H1 (cell line): ENCODE data around the gene C11orf65. TPM values are rescaled to one million over a fixed set of nuclear protein-coding genes. Genes with fewer than 3 reads are reported as not detected.

ENCODE experiments used
- CTCF ChIA-PET: fragments of 300-600 bp; sonication (Branson Sonifier 250); formaldehyde crosslinking; loops from one replicate; lab custom pipeline; 2021; ENCODE audit not compliant: partially characterized antibody; lab: Charles Lee
- POLR2A ChIA-PET: fragments of 300-600 bp; sonication (Branson Sonifier 250); formaldehyde crosslinking; loops from one replicate; lab custom pipeline; 2021; ENCODE audit warnings: inconsistent platforms; ENCODE audit not compliant: partially characterized antibody; lab: Charles Lee
- DNase-seq, 2 experiments: peaks; one replicate each; pipeline versions ENCODE4 v3.0.0 to v3.0.0-alpha.2; 2010 to 2022; ENCODE audit warnings: low spot score in 2 of 2, low read depth in 1 of 2, mixed read lengths in 1 of 2
- FAIRE-seq: peaks from 2 replicates; lab custom pipeline; 2011; peaks lifted over from hg19 to GRCh38; lab: Jason Lieb, UNC
- H2AFZ ChIP-seq: 2 replicates; pipeline ENCODE4 v1.8.1; 2012; ENCODE audit warnings: low read length, inconsistent platforms
- H2AK5ac ChIP-seq: 2 replicates; pipeline ENCODE4 v1.6.1; 2013; ENCODE audit warnings: low read depth, low read length
- H2BK120ac ChIP-seq: replicated peaks from 2 replicates; pipeline ENCODE3; 2013; ENCODE audit warnings: low read depth, low read length, inconsistent platforms
- H2BK12ac ChIP-seq: 2 replicates; pipeline ENCODE4 v1.6.1; 2013; ENCODE audit warnings: low read depth, low read length
- H2BK15ac ChIP-seq: 2 replicates; pipeline ENCODE4 v1.6.1; 2013; ENCODE audit warnings: low read length
- H2BK20ac ChIP-seq: 2 replicates; pipeline ENCODE4 v1.6.1; 2013; ENCODE audit warnings: low read length
- H2BK5ac ChIP-seq: 2 replicates; pipeline ENCODE4 v1.6.1; 2013; ENCODE audit warnings: low read depth, low read length
- H3K14ac ChIP-seq: 2 replicates; pipeline ENCODE4 v1.6.1; 2013; ENCODE audit warnings: inconsistent platforms; ENCODE audit not compliant: insufficient read length
- H3K18ac ChIP-seq: 2 replicates; pipeline ENCODE4 v1.6.1; 2013; ENCODE audit warnings: low read length; ENCODE audit errors: extremely low read depth
- H3K23ac ChIP-seq: 2 replicates; pipeline ENCODE4 v1.6.1; 2013; ENCODE audit warnings: inconsistent platforms; ENCODE audit not compliant: insufficient read length
- H3K23me2 ChIP-seq: 2 replicates; pipeline ENCODE4 v1.6.1; 2013; ENCODE audit warnings: low read depth, low read length
- H3K27ac ChIP-seq: 2 replicates; pipeline ENCODE4 v1.6.1; 2011; ENCODE audit warnings: low read depth, low read length, inconsistent platforms
- H3K27me3 ChIP-seq, 4 experiments: replicated peaks in 1 of 4; 1 replicate in 1 of 4; 2 replicates in 3 of 4; pipeline versions ENCODE4 v1.6.1 to v1.8.1; 2011 to 2013; ENCODE audit warnings: low read length in 3 of 4, mild to moderate bottlenecking in 3 of 4, inconsistent platforms in 2 of 4, mixed read lengths in 2 of 4, moderate library complexity in 1 of 4; ENCODE audit not compliant: control insufficient read depth in 3 of 4, insufficient read depth in 3 of 4; ENCODE audit errors: extremely low read depth in 1 of 4
- H3K36me3 ChIP-seq, 4 experiments: 2 replicates each; pipeline versions ENCODE4 v1.6.1 to v1.8.1; 2011 to 2013; ENCODE audit warnings: mild to moderate bottlenecking in 4 of 4, low read length in 3 of 4, moderate library complexity in 2 of 4, control low read depth in 1 of 4, inconsistent platforms in 1 of 4; ENCODE audit not compliant: insufficient read depth in 4 of 4, control insufficient read depth in 2 of 4
- H3K4ac ChIP-seq: replicated peaks from 2 replicates; pipeline ENCODE3; 2013; ENCODE audit warnings: low read length, low read depth, mixed read lengths, inconsistent platforms; ENCODE audit not compliant: insufficient read length
- H3K4me1 ChIP-seq, 4 experiments: replicated peaks in 1 of 4; 1 replicate in 1 of 4; 2 replicates in 3 of 4; pipeline versions ENCODE4 v1.6.1 to v1.8.1; 2011 to 2013; ENCODE audit warnings: low read length in 3 of 4, inconsistent platforms in 2 of 4, mixed read lengths in 1 of 4; ENCODE audit not compliant: insufficient read depth in 4 of 4, control insufficient read depth in 3 of 4
- H3K4me2 ChIP-seq, 2 experiments: 2 replicates each; pipeline versions ENCODE4 v1.6.1 to v1.8.1; 2011 to 2013; ENCODE audit warnings: low read depth in 2 of 2, low read length in 2 of 2, control low read depth in 1 of 2, inconsistent platforms in 1 of 2, mild to moderate bottlenecking in 1 of 2; ENCODE audit not compliant: insufficient read depth in 1 of 2
- H3K4me3 ChIP-seq, 4 experiments: fragments of 200-600, 300-600 bp in 1 of 4; sonication (generic), shearing (Covaris generic), sonication (Bioruptor Twin) in 1 of 4; 2 replicates each; pipeline versions ENCODE4 v1.5.1 to v1.8.1; 2011 to 2016; ENCODE audit warnings: low read length in 4 of 4, low read depth in 3 of 4, control low read depth in 2 of 4, inconsistent platforms in 2 of 4, mild to moderate bottlenecking in 2 of 4, mixed read lengths in 1 of 4, moderate library complexity in 1 of 4; ENCODE audit not compliant: insufficient read depth in 2 of 4; ENCODE audit errors: extremely low read depth in 1 of 4
- H3K56ac ChIP-seq: replicated peaks from 2 replicates; pipeline ENCODE3; 2013; ENCODE audit warnings: low read depth, mild to moderate bottlenecking, mixed read lengths, low read length, inconsistent platforms; ENCODE audit not compliant: insufficient read length
- H3K79me1 ChIP-seq: 2 replicates; pipeline ENCODE4 v1.6.1; 2013; ENCODE audit warnings: low read depth, low read length, control low read depth
- H3K79me2 ChIP-seq, 2 experiments: 2 replicates each; pipeline versions ENCODE4 v1.6.1 to v1.8.1; 2012 to 2013; ENCODE audit warnings: low read length in 2 of 2, mild to moderate bottlenecking in 2 of 2, inconsistent platforms in 1 of 2; ENCODE audit not compliant: insufficient read depth in 2 of 2, control insufficient read depth in 1 of 2
- H3K9ac ChIP-seq, 4 experiments: replicated peaks in 1 of 4; 1 replicate in 1 of 4; 2 replicates in 3 of 4; pipeline versions ENCODE4 v1.6.1 to v1.8.1; 2011 to 2013; ENCODE audit warnings: low read depth in 3 of 4, low read length in 3 of 4, control low read depth in 2 of 4, mild to moderate bottlenecking in 2 of 4, moderate library complexity in 2 of 4, inconsistent platforms in 1 of 4; ENCODE audit errors: extremely low read depth in 1 of 4
- H3K9me3 ChIP-seq, 2 experiments: 2 replicates each; pipeline versions ENCODE4 v1.6.1 to v1.8.1; 2012 to 2013; ENCODE audit warnings: mild to moderate bottlenecking in 2 of 2, moderate library complexity in 2 of 2, control low read depth in 1 of 2, inconsistent platforms in 1 of 2, low read depth in 1 of 2, low read length in 1 of 2, mixed read lengths in 1 of 2; ENCODE audit not compliant: insufficient read depth in 2 of 2
- H4K20me1 ChIP-seq, 2 experiments: replicated peaks in 1 of 2; 2 replicates each; pipeline versions ENCODE3 to v1.8.1; 2011 to 2013; ENCODE audit warnings: inconsistent platforms in 2 of 2, low read length in 2 of 2, mild to moderate bottlenecking in 1 of 2; ENCODE audit not compliant: insufficient read depth in 2 of 2, control insufficient read depth in 1 of 2
- H4K5ac ChIP-seq: 2 replicates; pipeline ENCODE4 v1.6.1; 2013; ENCODE audit warnings: low read length, low read depth, mixed read lengths, inconsistent platforms; ENCODE audit not compliant: insufficient read length
- H4K8ac ChIP-seq: 2 replicates; pipeline ENCODE4 v1.8.0; 2013; ENCODE audit warnings: mild to moderate bottlenecking, moderate library complexity, low read length, inconsistent platforms; ENCODE audit not compliant: insufficient read depth; ENCODE audit errors: extremely low read depth
- H4K91ac ChIP-seq: replicated peaks from 2 replicates; pipeline ENCODE3; 2013; ENCODE audit warnings: low read length, mixed read lengths, inconsistent platforms; ENCODE audit not compliant: insufficient read length
- EGR1 ChIP-seq: IDR thresholded peaks from 2 replicates; pipeline ENCODE4 v1.6.1; 2011; ENCODE audit warnings: low read depth, low read length, borderline replicate concordance
- KDM1A ChIP-seq: fragments of 200-600, 300-600 bp; sonication (generic); IDR thresholded peaks from 2 replicates; pipeline ENCODE4 v1.7.1; 2016; ENCODE audit warnings: mild to moderate bottlenecking, low read length, borderline replicate concordance
- WGBS, 2 experiments: shearing (Covaris generic) in 1 of 2; methylation state at CpG; one replicate each; pipeline versions ENCODE4 v1.1.6 to v1.1.7; 2013 to 2015; ENCODE audit warnings: low lambda C conversion rate in 2 of 2, mixed read lengths in 2 of 2, inconsistent platforms in 1 of 2, low coverage in 1 of 2, missing lambda C conversion rate in 1 of 2; ENCODE audit not compliant: insufficient replicate concordance in 2 of 2, insufficient coverage in 1 of 2, insufficient read length in 1 of 2; ENCODE audit errors: extremely low coverage in 1 of 2, missing lambda C conversion rate in 1 of 2; 5-methylcytosine and 5-hydroxymethylcytosine counted together
- polyA plus RNA-seq, 7 experiments: library from polyadenylated mRNA; depleted of rRNA in 3 of 7; stranded (reverse) in 5 of 7; unstranded in 2 of 7; fragments of >200 nt in 5 of 7; fragments of 200-250 nt in 2 of 7; gene quantifications; 1 replicate in 5 of 7; 2 replicates in 1 of 7; 4 replicates in 1 of 7; pipeline versions ENCODE4 v1.2.1 to v1.2.3, GENCODE V29; 2011 to 2013; ENCODE audit warnings: missing spikeins in 2 of 7, mixed read lengths in 2 of 7
- total RNA-seq: library from RNA; stranded (reverse); fragmentation: NEBNext Ultra II Directional; extraction: Animal tissue kit (Norgen Biotek cat#: 25700); gene quantifications from 2 replicates; pipeline ENCODE4 v1.2.1, GENCODE V29; 2021

The C11orf65 gene
- total and polyA plus RNA-seq, 2 of the 8 experiments (the other 6 are each of a cell fraction or from before 2014, with no cell fraction given): 0.14 to 0.22 TPM

DNA sequence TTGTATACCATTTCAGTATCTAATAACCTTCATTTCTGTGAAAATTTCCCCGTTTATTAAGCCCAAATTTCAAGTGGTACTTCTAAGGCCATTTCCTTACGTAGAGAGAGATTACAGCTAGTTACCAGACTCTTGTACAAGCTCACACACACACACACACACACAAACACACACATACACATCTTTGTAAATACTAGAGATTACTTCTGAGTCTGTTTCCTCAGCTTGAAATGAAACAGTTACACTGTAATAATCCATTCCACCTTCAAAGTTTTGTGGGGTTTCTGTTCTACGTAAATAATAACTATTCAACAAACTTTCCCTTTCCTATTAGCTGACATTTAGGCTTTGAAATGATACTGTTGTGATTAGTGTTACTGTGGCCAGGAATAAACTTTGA, 24.6 kb upstream of the C11orf65 start:
- TF ChIP-seq KDM1A (no peak), EGR1 (no peak)
- H3K4ac ChIP-seq: no peak overlapping the region
- H2BK120ac ChIP-seq: no peak overlapping the region
- no peak overlapping the region for H2BK12ac ChIP-seq
- no peak overlapping the region for H3K56ac ChIP-seq
- WGBS, 2 experiments: 89% methylated on average over 3 of the region's 3 CpGs; no CpG with 5 or more reads in 1 of the 2 experiments
- ChIA-PET POLR2A (no interaction called here), CTCF (no interaction called here)
- no peaks in the 10 kb centered on the region for H3K36me3 ChIP-seq
- H3K79me2 ChIP-seq: no peaks in the 10 kb centered on the region
- no peak overlapping the region for H2AK5ac ChIP-seq
- FAIRE-seq (no peak), DNase-seq (no peak)
- H3K4me2 ChIP-seq: no peak overlapping the region
- H3K4me3 ChIP-seq: no peak overlapping the region
- no peak overlapping the region for H3K27ac ChIP-seq
- H4K20me1 ChIP-seq: no peaks in the 10 kb centered on the region
- H3K23ac ChIP-seq: no peak overlapping the region
- no peak overlapping the region for H2BK5ac ChIP-seq
- H2BK15ac ChIP-seq: no peak overlapping the region
- no peaks in the 10 kb centered on the region for H3K9me3 ChIP-seq
- no peak overlapping the region for H3K9ac ChIP-seq
- no peak overlapping the region for H4K91ac ChIP-seq
- H3K4me1 ChIP-seq: peaks cover 0 to 7% (median under 1%) of the 10 kb centered on the region in 4 experiments; a peak in 2 of 7 replicates
- no peaks in the 10 kb centered on the region for H3K79me1 ChIP-seq
- no peaks in the 10 kb centered on the region for H3K23me2 ChIP-seq
- no peaks in the 10 kb centered on the region for H3K27me3 ChIP-seq
- H3K18ac ChIP-seq: no peak overlapping the region
- no peak overlapping the region for H4K5ac ChIP-seq
- no peak overlapping the region for H2AFZ ChIP-seq
- no peak overlapping the region for H3K14ac ChIP-seq
- no peak overlapping the region for H4K8ac ChIP-seq
- no peak overlapping the region for H2BK20ac ChIP-seq
